Measurements from ENCODE around the gene PFKP. TPM values are rescaled to one million over a fixed set of nuclear protein-coding genes. Genes with fewer than 3 reads are reported as not detected.

Gene PFKP
- total and polyA plus RNA-seq, 2 experiments from 2014 or later: 24.6 to 48.9 TPM

DNA sequence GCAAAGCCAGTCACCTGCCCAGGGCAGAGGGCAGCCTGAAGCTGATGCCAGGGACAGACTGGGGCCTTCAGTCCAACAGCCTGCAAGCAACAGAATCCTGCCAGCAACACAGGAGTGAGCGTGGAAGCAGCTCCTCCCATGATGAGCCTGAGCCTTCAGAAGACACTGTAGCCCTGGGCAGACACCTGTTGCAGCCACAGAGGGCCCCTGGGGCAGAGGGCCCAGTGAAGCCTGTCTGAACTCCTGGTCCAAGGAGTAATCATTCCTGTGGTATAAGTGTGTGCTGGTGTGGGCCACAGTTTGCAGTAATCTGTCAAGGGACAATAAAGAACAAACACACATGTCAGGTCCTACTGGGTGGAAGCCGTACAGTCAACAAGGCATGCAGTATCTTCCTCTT is 2.9 kb upstream of the PFKP start:
- no peaks in the 10 kb centered on the region for H3K79me2 ChIP-seq
- H3K9me3 ChIP-seq (ENCODE audit: low read depth): no peaks in the 10 kb centered on the region
- no peak overlapping the region for H2AFZ ChIP-seq
- H4K20me1 ChIP-seq (ENCODE audit: insufficient read depth, poor library complexity, severe bottlenecking): no peaks in the 10 kb centered on the region
- H3K27me3 ChIP-seq: peaks cover 32% of the 10 kb centered on the region
- no peak overlapping the region for H3K27ac ChIP-seq
- no peak for DNase-seq (ENCODE audit: low spot score)
- peaks cover 7% of the 10 kb centered on the region for H3K4me1 ChIP-seq (ENCODE audit: insufficient read depth)
- H3K4me2 ChIP-seq: no peak overlapping the region
- TF ChIP-seq EZH2 (IDR thresholded peaks at IDR 0.05; ENCODE audit: borderline replicate concordance) (no peak), EZH2phosphoT487 (IDR thresholded peaks at IDR 0.05; ENCODE audit: low read depth, severe bottlenecking, unreplicated experiment) (no peak)
- TF ChIP-seq, protein P1, sequence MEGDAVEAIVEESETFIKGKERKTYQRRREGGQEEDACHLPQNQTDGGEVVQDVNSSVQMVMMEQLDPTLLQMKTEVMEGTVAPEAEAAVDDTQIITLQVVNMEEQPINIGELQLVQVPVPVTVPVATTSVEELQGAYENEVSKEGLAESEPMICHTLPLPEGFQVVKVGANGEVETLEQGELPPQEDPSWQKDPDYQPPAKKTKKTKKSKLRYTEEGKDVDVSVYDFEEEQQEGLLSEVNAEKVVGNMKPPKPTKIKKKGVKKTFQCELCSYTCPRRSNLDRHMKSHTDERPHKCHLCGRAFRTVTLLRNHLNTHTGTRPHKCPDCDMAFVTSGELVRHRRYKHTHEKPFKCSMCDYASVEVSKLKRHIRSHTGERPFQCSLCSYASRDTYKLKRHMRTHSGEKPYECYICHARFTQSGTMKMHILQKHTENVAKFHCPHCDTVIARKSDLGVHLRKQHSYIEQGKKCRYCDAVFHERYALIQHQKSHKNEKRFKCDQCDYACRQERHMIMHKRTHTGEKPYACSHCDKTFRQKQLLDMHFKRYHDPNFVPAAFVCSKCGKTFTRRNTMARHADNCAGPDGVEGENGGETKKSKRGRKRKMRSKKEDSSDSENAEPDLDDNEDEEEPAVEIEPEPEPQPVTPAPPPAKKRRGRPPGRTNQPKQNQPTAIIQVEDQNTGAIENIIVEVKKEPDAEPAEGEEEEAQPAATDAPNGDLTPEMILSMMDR (IDR thresholded peaks at IDR 0.05; ENCODE audit: poor library complexity): no peak
- H3K36me3 ChIP-seq (replicated peaks; ENCODE audit: insufficient read depth, low read depth): no peaks in the 10 kb centered on the region
- 96% methylated on average over 2 of the region's 2 CpGs for WGBS (ENCODE audit: low lambda C conversion rate, missing lambda C conversion rate)
- H3K9me2 ChIP-seq (replicated peaks; ENCODE audit: insufficient read depth): no peaks in the 10 kb centered on the region
- H3K4me3 ChIP-seq: no peak overlapping the region

DNA sequence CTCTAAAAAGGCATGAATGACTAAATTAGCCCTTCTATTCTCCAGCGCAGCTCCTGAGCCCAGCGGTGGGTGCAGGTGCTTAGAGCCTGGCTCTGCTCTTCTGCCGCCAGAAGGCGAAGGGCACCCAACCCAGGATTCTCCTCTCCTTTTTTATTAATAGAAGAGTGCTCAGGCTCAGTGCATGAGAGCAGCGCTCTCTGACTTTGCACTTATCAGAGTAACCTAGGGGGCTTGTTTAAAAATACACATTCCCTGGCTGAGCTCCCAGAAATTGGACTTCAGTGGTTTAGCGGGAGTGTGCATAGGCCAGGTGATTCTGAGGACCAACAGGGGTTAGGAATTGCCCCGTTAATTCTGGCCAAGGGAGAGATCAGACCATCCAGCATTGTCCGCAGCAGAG is 1.7 kb upstream of the PFKP start:
- Histone ChIP-seq H3K9me3 (ENCODE audit: low read depth) (no peaks in the 10 kb centered on the region), H3K27me3 (peaks cover 35% of the 10 kb centered on the region), H2AFZ (no peak overlapping the region), H3K27ac (no peak overlapping the region), H3K4me3 (no peak overlapping the region), H3K9me2 (replicated peaks; ENCODE audit: insufficient read depth) (no peaks in the 10 kb centered on the region), H3K79me2 (peaks cover 3% of the 10 kb centered on the region), H3K4me1 (ENCODE audit: insufficient read depth) (peaks cover 8% of the 10 kb centered on the region), H3K36me3 (replicated peaks; ENCODE audit: insufficient read depth, low read depth) (no peaks in the 10 kb centered on the region), H3K4me2 (no peak overlapping the region), H4K20me1 (ENCODE audit: insufficient read depth, poor library complexity, severe bottlenecking) (no peaks in the 10 kb centered on the region)
- no peak for DNase-seq (ENCODE audit: low spot score)
- 82% methylated on average over 8 of the region's 8 CpGs for WGBS (ENCODE audit: low lambda C conversion rate, missing lambda C conversion rate)
- TF ChIP-seq, protein P1 (IDR thresholded peaks at IDR 0.05; ENCODE audit: poor library complexity): no peak
- no peak for TF ChIP-seq EZH2 (IDR thresholded peaks at IDR 0.05; ENCODE audit: borderline replicate concordance)
- no peak for TF ChIP-seq EZH2phosphoT487 (IDR thresholded peaks at IDR 0.05; ENCODE audit: low read depth, severe bottlenecking, unreplicated experiment)

DNA sequence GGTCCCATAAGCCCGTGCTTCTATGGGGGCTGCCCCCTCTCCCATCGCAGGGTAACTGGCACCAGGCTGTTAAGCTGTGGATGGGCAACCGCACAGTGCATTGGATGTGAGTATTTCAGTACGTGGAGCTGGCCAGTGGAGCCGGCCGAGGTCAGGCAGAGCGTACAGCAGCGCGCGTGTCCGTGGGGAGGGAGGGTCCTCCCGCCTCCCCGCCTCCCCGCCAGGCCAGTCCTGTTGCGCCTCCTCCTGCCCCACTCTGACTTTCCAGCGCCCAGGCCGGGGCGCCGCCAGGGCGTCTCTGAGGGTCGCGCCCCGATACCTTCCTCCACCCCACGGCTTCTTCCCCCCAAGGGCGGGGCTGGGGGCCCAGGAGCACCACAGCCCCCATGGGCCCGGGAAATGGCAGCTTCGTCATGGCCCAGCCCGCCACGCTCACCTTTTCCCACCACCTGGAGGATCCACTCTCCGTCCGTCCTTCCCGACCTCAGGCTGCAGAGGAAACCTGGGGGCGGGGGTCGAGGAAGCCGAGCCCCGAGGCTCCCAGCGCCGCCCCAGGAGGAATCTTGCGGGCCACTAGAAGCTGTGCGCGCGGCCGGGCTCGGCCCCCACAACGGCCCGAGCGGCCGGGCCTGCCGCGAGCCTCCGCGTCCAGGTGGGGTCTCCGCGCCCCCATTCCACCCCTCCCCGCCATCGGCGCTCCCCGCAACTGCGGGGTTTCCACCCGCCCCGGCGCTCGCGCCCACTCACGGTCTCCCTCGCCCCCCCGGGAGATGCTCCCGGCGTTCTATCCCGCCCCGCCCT is 831 bp upstream of the PFKP start:
- peaks cover 35% of the 10 kb centered on the region for H3K27me3 ChIP-seq
- H3K4me1 ChIP-seq (ENCODE audit: insufficient read depth): peaks cover 8% of the 10 kb centered on the region
- DNase-seq (ENCODE audit: low spot score): no peak
- no peaks in the 10 kb centered on the region for H3K9me2 ChIP-seq (replicated peaks; ENCODE audit: insufficient read depth)
- H3K9me3 ChIP-seq (ENCODE audit: low read depth): no peaks in the 10 kb centered on the region
- H3K79me2 ChIP-seq: peaks cover 3% of the 10 kb centered on the region
- no peaks in the 10 kb centered on the region for H4K20me1 ChIP-seq (ENCODE audit: insufficient read depth, poor library complexity, severe bottlenecking)
- TF ChIP-seq EZH2 (IDR thresholded peaks at IDR 0.05; ENCODE audit: borderline replicate concordance): peak; percentile 81
- peak; percentile 28 for TF ChIP-seq EZH2phosphoT487 (IDR thresholded peaks at IDR 0.05; ENCODE audit: low read depth, severe bottlenecking, unreplicated experiment)
- TF ChIP-seq, protein P1 (IDR thresholded peaks at IDR 0.05; ENCODE audit: poor library complexity): no peak
- WGBS (ENCODE audit: low lambda C conversion rate, missing lambda C conversion rate): 15% methylated on average over 32 of the region's 71 CpGs
- H3K4me3 ChIP-seq: peak overlapping the region; percentile 87
- H2AFZ ChIP-seq: peak overlapping the region; percentile 24
- H3K4me2 ChIP-seq: peak overlapping the region; percentile 99
- no peak overlapping the region for H3K27ac ChIP-seq
- no peaks in the 10 kb centered on the region for H3K36me3 ChIP-seq (replicated peaks; ENCODE audit: insufficient read depth, low read depth)
